NCI-H2107 treated with DMSO at 0.1 percent for 48 hours (cell line): ENCODE data around the gene SLC6A14.

ENCODE experiments used
- DNase-seq: peaks from one replicate; lab custom pipeline; 2025; ENCODE audit not compliant: unreplicated experiment; lab: John Stamatoyannopoulos, UW

The SLC6A14 gene

GRCh38 chrX:116436358-116436816 lies at the start of gene SLC6A14:
TSS of gene SLC6A14 (plus strand) at chrX:116436606. CDS start at chrX:116436710, 104 bp downstream.
- no peak for DNase-seq

- no peak for DNase-seq
These were observed 40.7 kb upstream of the SLC6A14 start for GRCh38 chrX:116395752-116396151.

- no peak for DNase-seq
These were observed 36.7 kb upstream of the SLC6A14 start for GRCh38 chrX:116399681-116400080.

GRCh38 chrX:116409219-116409618 lies 27.2 kb upstream of the SLC6A14 start:
- no peak for DNase-seq

GRCh38 chrX:116413273-116413672 lies 23.1 kb upstream of the SLC6A14 start:
- no peak for DNase-seq

- no peak for DNase-seq
These were observed 19.2 kb upstream of the SLC6A14 start for GRCh38 chrX:116417214-116417613.

GRCh38 chrX:116417968-116418367 lies 18.4 kb upstream of the SLC6A14 start:
- DNase-seq = no peak

- DNase-seq = no peak
These were observed 8.4 kb upstream of the SLC6A14 start for GRCh38 chrX:116427978-116428377.

GRCh38 chrX:116435597-116435996 lies 809 bp upstream of the SLC6A14 start:
- no peak for DNase-seq

GRCh38 chrX:116449156-116449555 lies 12.8 kb downstream of the SLC6A14 start:
- no peak for DNase-seq

GRCh38 chrX:116462822-116463221 lies 26.4 kb downstream of the SLC6A14 start, which contains the start of gene CT83:
TSS of gene CT83 (minus strand) at chrX:116462976. CDS start at chrX:116462856, 120 bp downstream.
- DNase-seq = no peak

- DNase-seq = no peak
These were observed 43.7 kb downstream of the SLC6A14 start for GRCh38 chrX:116480059-116480458.

GRCh38 chrX:116490104-116490503 lies 53.7 kb downstream of the SLC6A14 start:
- DNase-seq = no peak

GRCh38 chrX:116493271-116493670 lies 56.9 kb downstream of the SLC6A14 start:
- DNase-seq = no peak

GRCh38 chrX:116499780-116500179 lies 63.4 kb downstream of the SLC6A14 start:
- DNase-seq = no peak
